GM18526 (cell line): ENCODE data around the gene REV3L.

ENCODE experiments used
- POLR2A ChIP-seq: IDR thresholded peaks from 3 replicates; pipeline ENCODE4 v1.6.1; 2011; ENCODE audit not compliant: insufficient read length; ENCODE audit errors: extremely low read depth

Gene REV3L

GRCh38 chr6:111367393-111368088 lies 115.5 kb downstream of the REV3L start:
- TF ChIP-seq POLR2A: no peak

DNA sequence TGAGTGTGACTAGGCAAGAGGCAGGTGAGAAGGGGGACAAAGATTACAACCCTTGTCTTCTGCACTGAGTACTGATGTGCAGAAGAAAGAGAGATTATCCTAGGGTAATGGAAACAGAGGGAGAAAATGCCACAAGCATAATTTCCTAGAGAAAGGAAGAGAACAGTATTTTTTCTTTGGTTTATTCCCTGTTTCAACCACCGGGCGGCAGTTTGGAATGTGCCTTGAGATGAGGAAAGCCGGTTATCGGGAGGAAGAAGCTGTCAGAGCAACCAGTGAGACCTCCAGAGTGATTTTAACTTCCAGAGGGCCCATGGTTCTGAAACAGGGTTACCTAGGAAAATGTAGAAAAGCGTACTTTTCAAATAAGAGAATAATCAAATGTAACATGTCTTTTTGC lies 121.4 kb downstream of the REV3L start:
- TF ChIP-seq POLR2A: no peak

DNA sequence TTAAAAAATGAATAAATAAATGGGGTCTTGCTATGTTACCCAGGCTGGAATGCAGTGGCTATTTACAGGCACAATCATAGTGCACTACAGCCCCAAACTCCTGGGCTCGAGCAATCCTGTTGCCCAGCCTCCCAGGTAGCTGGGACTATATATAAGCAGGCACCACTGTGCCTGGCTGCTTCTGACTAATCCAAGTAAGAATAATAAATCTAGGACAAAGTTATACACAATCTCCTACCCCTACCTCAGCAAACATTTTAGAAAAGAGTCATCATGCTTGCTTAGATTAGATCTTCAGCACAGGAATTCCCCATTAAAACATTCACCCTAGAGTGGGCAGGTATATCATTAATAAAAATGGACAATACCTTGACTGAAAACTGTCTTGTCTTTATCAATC lies 124.6 kb downstream of the REV3L start:
- TF ChIP-seq POLR2A: no peak

GRCh38 chr6:111357705-111358104 lies 125.3 kb downstream of the REV3L start:
- TF ChIP-seq POLR2A: no peak

DNA sequence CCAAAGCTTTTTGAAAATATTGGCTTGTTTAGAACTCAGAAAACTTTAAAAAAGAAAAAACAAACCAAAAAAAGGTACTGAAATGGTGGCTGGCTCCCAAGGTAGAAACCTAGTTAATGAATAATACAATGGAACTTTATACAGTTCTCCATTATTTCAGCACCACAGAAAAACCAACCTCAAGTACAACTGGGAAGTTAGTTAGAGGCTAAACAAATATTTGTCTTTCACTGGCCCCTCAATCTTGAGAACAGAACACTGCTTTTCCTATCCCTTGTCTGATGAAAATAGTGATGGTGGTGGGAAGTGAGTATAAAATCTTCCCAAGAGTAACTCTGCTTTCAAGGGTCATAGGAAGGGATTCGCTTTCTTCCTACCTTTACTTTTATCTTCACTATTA lies 126.5 kb downstream of the REV3L start:
- no peak for TF ChIP-seq POLR2A

GRCh38 chr6:111354758-111355555 lies 128.1 kb downstream of the REV3L start:
- TF ChIP-seq POLR2A: no peak

- TF ChIP-seq POLR2A: no peak
Observed at GRCh38 chr6:111353912-111354462, 129.0 kb downstream of the REV3L start.

DNA sequence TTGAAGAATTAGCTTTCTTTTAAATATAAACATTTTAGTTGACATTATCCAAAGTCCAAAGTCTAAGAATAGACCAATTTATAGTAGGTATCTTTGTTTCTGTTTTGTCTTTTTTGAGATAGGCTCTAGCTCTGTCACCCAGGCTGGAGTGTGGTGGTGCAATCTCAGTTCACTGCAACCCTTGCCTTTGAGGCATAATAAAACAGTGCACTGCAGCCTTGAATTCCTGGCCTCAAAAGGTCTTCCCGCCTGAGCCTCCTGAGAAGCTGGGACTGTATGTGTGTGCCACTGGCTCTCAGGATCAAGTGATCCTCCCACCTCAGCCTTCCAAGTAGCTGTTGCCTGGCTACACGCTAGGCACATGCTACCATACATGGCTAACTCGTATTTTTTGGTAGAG lies 135.4 kb downstream of the REV3L start:
- no peak for TF ChIP-seq POLR2A

- TF ChIP-seq POLR2A: no peak
Observed at GRCh38 chr6:111342913-111343312, 140.1 kb downstream of the REV3L start.

- TF ChIP-seq POLR2A: no peak
Observed at GRCh38 chr6:111339294-111339693, 143.7 kb downstream of the REV3L start.

DNA sequence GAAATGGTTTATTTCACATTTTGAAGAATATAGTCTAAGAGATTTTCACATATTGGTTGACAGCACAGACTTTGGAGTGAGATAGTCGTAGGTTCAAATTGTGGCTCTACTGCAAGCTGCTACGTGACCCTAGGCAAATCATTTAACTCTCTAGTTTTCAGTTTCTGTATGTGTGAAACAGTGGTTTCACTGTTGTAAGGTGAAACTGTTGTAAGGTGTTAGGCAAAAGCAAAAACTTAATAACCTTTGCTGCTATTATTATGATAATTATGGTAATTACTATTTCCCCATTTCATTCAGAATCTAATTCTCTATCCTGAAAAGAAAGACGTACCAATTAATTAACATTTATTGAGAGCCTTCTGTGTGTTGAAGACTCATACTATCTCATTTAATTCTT lies 144.2 kb downstream of the REV3L start:
- TF ChIP-seq POLR2A: no peak

- TF ChIP-seq POLR2A: no peak
Observed at GRCh38 chr6:111337829-111338236, 145.2 kb downstream of the REV3L start.

GRCh38 chr6:111329882-111330633 lies 153.0 kb downstream of the REV3L start:
- TF ChIP-seq POLR2A: no peak

DNA sequence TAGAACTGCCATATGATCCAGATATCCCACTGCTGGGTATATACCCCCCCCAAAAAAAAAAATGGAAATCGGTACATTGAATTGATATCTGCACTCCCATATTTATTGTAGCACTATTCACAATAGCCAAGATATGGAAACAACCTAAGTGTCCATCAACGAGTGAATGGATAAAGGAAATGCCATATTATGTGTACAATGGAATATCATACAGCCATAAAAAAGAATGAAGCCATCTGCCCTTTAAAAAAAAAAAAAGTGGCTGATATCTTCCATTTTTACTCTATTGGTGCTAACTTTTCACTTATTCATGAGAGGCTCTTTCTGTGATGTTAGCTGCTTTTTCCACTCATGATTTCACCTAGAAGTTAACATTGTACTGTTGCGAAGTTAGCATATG lies 156.5 kb downstream of the REV3L start:
- TF ChIP-seq POLR2A: no peak

DNA sequence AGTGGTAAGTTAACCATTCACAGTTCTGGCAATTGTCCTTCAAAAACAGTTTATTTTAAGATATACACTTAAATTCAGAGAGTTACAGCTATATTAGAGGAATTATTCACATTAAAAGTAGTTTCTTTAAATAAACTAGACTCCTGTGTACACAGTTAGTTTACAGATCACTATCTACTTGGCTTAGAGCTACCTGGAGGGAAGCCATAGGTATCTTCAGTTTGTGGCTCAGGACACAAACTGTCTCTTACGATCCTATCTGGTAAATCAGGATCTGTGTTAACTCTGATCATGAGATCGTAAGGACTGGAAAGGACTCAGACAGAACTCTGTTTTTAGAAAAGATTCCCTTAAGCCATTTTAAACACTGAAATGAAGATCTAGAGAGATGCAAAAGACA lies 160.9 kb downstream of the REV3L start:
- no peak for TF ChIP-seq POLR2A
